GM19467 (cell line): ENCODE measurements around the gene LYZL1.
"Not testable (repeated sequence)": the region's sequence is repeated elsewhere in the genome, so short reads cannot be mapped to it uniquely, and the experiment has no call there.

Source experiments
- ATAC-seq: cut with Tn5 transposase; IDR thresholded peaks from one replicate; pipeline ENCODE4 v1.9.1; 2021; ENCODE audit warnings: mild to moderate bottlenecking, moderate library complexity; ENCODE audit not compliant: unreplicated experiment

The LYZL1 gene

DNA sequence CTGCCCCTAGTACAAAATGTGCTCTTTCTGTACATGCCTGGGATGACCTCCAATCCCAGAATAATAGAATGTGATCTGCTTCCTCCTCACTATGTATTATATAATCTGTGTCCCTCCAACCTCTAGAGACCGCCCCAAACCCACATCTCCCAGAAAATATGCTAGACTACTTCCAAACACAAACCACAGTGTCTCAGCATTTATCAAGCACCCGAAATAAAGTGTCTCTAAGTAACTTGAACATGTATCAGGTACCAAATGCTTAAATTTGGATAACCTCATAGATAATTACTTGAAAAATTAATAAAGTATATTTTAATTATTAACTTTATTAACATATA, 16.1 kb downstream of the LYZL1 start:
- ATAC-seq: no peak

DNA sequence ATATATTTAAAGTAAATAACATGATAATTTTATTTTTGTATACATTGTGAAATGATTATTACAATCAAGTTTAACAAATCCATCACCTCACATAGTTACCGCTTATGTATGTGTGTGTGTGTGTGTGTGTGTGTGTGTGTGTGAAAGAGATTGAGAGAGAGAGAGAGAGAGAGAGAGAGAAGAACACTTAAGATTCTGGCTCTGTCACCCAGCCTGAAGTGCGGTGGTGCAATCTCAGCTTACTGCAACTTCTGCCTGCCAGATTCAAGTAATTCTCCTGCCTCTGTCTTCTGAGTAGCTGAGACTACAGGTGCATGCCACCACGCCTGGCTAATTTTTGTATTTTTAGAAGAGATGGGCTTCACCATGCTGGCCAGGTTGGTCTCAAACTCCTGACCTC, 17.8 kb downstream of the LYZL1 start:
- no peak for ATAC-seq

DNA sequence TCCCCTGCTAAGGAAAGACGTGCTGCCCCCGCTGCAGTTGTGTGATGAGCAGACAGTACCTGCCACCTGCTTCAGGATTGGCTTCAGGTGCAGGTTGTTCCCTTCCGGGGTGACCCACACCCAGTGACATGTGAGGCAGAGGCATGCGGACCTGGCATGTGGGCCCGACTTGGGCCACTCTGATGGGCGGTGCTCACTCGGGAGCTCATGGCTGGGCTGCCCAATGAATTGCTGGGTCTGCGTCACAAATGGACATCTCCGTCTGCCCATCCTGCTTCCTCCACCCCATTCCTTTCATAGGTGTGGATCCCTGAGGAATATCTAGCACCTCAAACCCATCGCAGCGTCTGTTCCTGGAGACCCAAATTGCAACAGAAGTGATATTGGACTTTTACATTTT, 19.3 kb downstream of the LYZL1 start:
- ATAC-seq: not testable (repeated sequence)

DNA sequence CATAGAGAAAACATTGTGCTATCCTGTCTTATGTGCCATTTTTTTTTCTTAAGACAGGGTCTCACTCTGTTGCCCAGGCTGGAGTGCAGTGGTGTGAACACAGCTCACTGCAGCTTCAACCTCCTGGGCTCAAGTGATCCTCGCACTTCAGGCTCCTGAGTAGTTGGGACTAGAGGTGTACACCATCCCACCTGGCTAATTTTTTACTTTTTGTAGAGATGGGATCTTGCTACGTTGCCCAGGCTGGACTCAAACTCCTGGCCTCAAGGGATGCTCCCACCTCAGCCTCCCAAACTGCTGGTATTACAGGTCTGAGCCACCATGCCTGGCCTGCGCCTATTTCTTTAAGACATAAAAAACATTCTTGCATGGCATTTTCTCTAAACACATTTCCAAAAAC, 20.6 kb downstream of the LYZL1 start:
- no peak for ATAC-seq

DNA sequence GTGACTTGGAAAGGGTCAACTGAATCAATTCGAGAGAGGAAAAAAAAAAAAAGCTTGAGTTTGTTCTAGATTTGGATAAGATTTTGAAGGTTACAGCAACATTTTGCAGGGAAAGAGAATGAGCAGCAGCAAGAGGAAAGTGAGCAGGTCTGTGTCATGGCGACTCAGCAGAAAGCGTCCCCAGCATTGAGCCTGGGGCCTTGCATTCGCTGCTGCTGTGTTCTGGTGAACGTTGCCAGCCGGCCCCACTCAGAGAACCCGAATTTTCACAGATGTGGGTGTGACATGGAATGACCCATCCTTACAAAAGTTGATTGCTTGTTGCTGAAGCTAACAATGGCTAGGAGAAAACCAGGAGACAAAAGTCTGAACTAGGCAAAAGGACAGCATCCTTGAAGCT, 21.6 kb downstream of the LYZL1 start:
- not testable (repeated sequence) for ATAC-seq

DNA sequence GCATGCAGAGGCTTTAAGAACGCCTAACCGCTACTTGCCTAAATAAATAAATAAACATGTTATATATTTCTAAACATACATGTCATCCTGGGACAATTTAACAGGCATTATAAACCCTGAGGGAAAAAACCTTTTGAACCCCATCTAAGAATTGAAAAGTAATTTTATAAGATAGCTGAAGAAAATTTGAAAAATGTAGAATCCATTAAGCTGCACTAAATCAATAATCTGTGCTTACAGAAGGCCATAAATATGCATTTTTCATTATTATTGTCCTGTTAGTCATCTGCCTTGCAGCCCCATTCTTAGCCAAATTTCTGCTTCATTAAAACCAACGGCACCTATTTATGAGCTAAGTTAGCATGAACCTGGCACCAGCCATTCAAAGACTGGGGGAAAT, 24.2 kb downstream of the LYZL1 start:
- ATAC-seq: no peak

DNA sequence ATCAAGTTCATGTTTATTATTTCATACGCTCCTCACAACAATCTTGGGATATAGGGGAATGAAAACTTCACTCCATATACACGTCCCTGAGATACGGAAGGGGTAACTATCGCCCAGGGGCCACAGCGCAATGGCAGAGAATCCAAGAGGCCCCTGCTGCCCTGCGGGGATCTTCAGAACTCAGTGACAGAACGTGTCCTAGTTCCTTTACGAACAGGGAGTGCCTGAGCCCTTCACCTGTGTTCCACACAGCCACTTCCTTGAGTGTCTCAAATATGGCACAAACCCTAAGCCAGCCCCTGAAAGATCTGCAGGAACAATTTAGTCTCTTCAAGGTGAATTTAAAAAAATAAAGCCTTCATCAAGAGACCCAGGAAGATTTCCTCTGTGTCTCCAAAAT, 25.9 kb downstream of the LYZL1 start:
- no peak for ATAC-seq

DNA sequence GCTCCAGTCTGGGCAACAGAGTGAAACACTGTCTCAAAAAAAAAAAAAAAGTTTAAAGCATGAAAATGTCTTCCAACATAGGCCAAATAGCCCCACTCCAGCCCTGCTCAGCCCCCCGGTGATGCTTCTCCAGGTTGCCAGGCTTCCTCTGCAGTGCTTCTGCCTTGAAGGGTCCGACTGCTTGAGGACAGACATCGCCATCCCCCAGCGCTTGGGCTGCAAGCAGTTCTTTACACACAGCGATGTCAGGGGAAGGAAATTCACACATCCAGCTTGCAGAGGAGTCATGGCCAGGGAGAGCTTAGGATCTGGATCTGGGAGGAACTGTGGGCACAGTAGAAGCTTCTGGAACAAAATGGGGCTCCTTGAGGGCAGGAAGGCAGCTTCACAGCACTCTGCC, 26.9 kb downstream of the LYZL1 start:
- no peak for ATAC-seq

DNA sequence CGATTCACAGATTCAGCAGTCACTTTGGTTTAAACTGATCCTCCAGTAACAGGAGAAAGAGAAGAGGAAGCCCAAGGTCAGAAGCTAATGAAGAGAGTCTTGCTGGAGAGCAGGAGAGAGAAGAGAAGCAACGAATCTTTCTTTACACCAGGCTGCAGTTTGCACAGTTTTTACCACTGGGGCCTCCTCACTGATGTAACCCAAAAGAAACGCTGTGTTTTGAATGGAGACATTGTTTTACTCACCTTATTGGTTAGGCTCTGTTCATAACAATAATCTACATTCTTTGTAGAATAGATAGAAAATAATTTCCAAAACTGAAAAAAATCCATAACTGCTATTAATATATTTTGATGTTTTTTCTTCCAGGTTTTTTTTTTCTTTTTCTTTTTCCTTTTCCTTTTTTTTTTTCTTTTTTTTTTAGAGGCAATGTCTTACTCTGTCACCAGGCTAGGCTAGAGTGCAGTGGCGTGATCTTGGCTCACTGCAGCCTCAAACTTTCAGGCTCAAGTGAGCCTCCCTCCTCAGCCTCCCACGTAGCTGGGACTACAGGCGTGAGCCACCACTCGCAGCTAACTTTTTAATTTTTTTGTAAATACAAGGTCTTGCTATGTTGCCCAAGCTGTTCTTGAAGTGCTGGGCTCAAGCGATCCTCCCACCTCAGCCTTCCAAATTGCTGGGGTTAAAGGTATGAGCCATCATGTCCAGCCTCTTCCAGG, 27.6 kb downstream of the LYZL1 start:
- no peak for ATAC-seq

DNA sequence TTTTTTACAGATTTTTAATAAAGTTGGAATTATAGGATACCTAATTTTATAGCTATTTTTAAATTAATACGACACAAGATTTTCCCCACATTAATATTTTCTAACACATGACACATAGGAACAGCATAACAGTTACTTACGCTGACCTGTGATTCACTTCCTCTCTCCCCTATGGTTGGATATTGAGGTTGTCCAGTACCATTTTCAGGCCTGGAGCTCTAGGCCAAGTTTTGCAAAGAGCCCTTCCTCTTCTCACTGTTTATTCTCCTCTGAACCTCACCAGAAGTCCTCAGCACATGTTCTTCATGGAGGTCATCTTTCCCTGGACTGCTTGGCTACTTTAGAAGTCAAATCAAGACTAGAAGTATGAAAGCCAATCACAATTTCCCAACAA, 28.2 kb downstream of the LYZL1 start:
- no peak for ATAC-seq

DNA sequence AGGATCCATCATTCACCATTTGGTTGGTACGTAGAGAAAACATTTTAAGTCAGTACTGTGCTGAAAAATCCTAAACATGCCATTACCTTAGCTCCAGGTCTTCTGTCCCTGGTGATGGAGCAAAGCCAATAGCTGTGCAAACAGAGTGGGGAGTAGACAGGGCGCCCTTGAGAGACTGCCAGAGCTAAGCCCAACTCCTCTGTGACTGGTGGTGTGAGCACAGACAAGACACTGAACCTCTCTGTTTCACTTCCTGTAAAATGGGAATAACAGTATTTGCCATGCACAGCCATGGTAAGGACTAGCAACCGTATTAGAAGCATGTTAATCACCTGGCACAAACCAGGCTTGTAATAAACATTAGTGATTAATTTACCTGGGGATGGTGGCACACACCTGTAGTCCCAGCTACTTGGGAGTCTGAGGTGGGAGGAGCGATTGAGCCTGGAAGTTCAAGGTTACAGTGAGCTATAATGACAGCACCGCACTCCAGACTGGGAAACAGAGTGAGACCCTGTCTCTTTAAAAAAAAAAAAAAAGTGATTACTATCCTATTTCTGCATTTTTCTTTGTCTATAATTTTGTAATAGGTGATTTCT, 28.7 kb downstream of the LYZL1 start:
- ATAC-seq: no peak

DNA sequence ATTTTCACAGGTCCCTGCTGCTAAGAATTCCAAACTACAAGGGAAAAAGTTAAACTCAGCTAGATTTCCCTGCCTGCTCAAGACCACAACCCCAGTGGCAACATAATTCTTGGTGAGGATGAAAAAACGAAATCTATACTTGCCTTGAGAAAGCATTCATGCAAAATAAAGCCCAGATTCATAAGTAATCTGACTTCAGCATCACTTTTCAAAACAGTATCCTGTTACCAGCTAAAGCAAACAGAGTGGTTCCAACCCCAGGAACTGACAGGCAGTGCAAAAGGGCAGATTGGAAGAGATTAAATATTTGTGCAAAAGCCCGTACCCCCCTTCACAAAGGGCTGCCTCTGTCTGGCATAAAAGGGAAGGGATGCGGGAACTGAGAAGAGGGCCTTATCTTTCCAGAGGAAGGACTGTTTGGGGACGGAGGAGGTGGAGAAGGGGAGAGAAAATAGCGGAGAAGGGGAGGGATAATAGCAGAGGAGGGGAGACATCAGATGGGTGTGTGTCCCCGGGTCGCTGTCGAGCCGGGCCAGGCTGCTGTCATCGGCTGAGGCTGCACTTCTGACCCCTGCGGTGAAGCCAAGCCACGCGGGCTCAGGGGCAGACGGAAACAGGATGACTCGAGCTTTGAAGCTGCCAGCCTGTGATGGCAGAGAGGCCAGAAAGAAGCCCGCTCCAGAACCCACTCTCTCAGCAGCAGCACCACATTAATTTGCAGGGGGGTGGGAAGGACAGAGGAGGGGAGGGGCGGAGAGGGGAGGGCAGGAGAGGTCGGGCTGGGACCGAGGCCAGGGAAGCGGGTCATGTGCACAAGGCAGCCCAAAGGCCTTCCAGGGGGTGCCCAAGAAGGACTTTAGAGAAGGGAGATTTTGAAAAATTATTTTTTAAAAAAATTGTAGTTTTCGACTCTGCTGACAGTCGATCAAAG, 29.5 kb downstream of the LYZL1 start:
- not testable (repeated sequence) for ATAC-seq

DNA sequence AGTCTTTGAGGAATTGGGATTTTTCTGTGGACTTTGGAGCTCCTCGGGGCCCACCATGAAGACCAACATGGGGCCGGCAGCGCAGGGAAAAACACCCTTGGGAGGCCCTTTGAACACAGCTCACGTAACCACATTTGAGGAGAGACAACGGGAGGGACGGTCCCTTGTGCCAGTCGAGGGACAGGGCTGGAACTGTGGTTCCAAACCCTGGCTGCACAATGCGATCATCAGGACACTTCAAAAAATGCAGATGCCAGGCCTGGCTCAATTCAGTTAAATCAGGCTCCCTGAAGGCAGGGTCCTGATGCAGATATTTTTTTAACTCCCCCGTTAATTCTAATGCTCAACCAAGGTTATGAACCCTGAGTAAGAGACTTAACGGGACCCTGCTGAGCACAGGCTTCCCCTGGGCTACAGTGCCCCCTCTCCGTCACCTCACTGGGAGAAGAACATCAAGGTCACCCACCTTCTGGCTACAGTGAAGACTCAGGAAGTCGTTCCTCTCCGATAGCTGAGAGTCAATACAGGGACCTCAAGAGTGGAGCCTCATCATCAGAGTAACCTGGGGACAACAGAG, 30.4 kb downstream of the LYZL1 start:
- ATAC-seq: no peak

DNA sequence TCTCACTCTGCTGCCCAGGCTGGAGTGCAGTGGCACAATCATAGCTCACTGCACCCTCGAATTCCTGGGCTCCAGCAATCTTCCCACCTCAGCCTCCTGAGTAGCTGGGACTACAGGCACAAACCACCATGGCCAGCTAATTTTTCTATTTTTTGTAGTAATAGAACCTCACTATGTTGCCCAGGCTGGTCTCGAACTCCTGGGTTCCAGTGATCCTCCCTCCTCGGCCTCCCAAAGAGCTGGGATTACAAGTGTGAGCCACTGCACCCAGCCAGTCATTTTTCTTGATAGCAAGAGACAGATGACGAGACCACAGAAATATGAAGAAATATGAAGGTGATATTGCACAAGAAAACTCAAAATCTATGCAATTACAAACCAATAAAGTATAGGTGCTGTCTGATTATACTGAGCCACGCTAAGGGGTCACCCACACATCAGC, 31.8 kb downstream of the LYZL1 start:
- ATAC-seq: not testable (repeated sequence)

DNA sequence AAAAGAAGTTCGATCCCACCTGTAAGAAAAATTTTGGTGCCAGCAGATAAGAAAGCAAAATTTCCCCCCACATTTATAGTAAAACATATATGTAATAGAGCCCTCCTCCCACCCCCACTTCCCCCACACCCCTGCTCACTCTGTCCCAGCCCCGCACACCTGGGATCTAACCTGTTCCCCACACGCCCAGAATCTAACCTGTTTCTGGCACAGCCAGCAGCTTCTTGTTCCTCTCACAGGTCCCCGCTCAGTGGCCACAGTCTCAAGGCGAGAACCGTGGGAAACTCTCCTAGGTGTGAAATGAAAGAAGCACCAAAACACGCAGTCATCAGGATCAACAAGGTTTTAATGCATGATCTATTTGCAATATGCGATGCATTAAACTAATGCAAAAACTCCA, 32.8 kb downstream of the LYZL1 start:
- no peak for ATAC-seq

DNA sequence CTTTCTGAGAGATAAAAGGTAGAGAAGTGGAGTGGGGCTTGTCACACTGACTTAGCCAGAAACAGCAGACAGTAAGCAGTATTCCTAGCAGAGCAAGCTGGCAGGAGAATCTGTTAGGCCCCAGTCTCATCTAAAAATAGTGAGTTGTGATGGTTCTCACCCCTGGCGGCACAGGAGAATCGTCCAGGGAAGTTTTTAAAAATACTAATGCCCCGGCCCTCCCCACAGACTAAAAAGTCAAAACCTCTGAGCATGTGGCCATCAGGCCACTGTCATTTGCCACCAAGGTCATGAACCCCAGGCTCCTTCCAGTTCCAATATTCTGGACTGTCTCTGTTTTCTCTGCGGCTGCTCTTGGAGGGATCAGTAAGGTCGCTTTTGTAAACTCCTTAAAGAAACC, 34.0 kb downstream of the LYZL1 start:
- ATAC-seq: no peak

DNA sequence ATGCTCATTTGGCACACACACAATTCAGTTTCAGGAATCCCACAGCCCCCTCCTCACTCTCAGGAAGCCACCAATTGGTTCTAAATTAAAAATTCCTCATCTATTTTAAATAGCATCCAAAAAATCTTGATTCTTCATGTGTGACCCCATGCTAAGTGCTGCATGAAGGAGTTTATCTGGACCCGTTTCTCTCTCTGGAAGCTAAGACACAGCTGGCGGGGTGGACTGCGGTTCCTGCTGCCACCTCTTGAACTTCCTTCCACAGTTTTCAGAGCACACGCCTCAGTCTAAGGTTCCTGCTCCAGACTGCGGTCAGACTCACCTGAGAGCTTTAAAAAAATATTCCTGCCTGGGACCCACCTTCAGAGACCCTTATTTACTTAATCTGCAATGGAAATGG, 34.5 kb downstream of the LYZL1 start:
- no peak for ATAC-seq

DNA sequence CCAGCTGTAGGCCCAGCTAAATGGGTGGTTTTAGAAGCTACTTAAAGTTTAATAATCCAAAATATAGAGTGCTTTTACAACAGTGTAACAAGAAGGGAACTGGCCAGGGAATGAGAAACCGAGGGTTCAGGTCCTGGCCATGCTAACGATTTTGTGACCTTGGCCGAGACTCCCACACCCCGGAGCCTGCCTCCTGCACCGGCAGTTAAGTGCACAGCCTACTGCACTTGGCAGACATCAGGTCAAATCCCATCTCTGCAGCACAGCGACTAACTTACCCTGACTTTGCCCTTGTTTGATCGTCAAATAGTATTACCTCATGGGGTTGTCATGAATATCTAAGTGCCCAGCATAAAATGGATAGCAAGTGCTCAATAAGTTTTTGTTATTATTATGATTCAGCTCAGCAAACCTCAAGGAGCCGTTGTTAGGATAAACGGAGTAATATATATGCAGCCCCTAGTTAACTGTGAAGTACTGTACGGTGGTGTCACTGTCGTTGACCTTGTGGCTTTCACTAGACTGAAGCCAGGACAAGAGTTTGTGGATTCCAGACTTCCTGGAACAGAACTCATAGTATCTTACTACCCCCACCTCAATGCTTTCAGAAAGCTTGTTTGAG, 35.5 kb downstream of the LYZL1 start:
- no peak for ATAC-seq

DNA sequence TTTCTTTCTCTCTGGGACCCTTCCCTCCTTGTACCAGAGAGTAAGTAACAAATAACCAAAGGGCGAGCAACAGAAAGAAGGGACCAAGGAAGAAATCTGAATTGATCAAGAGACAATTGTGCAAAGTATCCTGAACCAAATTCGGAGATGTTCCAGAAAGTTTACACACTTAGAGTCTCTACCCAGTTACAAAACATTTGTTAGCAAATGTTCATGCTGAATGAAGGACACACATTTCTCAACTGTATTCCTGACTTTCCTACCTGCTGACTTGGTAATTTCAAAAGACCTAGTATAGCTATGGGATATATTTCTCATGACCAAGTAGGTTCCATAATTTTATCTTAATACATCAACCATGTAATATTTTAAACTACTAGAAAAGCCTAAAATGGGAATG, 37.4 kb downstream of the LYZL1 start:
- ATAC-seq: no peak

DNA sequence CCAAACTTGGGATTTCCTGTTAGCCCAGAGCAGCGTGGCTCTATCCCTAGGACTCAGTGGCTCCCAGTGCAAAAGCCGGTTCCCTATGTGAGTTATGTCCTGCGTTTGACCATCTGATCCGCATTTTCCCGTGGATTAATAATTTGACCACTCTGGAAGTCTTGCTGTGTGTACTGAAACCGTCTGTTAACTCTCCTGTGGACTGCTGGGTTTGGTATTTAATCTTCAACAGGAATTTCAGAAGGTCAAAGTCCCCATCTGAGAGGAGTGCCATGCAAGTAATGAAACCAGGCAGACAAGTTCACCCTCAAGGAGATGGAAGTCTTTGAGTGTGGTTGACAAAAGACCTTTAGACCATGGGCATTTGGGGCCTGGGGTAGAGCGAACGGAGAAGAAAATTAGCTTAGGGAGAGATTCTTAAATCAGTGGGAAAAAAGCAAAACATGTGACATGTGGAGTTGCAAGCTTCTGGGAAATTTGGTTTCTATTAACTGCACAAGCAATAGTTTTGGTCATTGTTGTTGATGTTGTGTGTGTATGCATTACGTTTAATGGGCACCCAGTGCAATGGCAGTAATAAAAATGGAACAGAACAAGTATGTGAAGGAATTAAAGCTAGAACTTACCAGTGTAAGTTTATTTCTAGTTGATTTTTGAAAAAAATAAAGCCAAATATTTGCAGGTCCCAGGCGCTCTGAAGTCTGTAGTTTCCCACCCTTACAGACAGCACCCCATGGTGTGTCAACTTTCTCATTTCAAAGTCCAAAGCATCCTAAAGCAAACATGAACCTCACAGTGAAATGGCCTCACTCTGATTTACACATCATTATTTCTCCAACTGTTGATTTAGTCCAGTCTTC, 38.2 kb downstream of the LYZL1 start:
- ATAC-seq: no peak
